HG03095 (cell line): Measurements from ENCODE around the gene IRF2BP2.
"Not testable (repeated sequence)": the region's sequence is repeated elsewhere in the genome, so short reads cannot be mapped to it uniquely, and the experiment has no call there.

Source experiments
- ATAC-seq: cut with Tn5 transposase; IDR thresholded peaks from one replicate; pipeline ENCODE4 v1.9.1; 2021; ENCODE audit warnings: moderate library complexity; ENCODE audit not compliant: unreplicated experiment

The IRF2BP2 gene

GRCh38 chr1:234602334-234603220, 7.4 kb downstream of the IRF2BP2 start:
- ATAC-seq: no peak

DNA sequence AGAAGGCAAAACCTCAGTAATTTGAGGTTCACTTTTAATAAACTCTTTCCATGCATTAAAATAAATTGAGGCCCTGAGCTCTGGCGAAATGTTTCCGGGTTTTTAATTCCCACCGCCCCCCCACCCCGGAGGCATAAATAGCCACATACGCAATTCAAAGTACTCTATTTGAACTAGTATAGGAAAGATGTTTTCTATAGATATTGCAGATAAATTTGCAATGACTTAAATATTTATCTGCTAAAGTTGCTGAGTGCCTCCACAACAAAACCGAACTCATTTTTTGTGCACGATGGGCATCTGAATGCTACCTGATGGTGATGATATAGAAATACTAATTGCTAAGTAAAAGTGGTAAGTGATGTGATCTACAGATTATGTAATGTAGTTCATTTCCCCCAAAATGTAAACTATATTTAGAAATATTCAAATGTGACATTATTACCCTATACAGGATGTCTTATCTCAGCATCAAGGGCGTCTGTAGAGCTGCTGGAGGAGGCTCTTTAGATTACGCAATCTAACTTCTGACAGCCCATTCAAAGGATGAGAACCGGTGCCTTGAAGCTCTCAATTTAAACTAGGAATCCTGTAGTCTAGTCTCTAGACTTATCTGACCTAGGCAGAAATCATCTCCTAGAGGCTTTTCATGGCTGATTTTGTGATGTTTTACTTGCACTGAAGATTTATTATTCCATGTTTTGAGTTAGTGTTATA, 8.5 kb downstream of the IRF2BP2 start:
- no peak for ATAC-seq

- no peak for ATAC-seq
Observed at GRCh38 chr1:234600418-234601281, 9.3 kb downstream of the IRF2BP2 start.

DNA sequence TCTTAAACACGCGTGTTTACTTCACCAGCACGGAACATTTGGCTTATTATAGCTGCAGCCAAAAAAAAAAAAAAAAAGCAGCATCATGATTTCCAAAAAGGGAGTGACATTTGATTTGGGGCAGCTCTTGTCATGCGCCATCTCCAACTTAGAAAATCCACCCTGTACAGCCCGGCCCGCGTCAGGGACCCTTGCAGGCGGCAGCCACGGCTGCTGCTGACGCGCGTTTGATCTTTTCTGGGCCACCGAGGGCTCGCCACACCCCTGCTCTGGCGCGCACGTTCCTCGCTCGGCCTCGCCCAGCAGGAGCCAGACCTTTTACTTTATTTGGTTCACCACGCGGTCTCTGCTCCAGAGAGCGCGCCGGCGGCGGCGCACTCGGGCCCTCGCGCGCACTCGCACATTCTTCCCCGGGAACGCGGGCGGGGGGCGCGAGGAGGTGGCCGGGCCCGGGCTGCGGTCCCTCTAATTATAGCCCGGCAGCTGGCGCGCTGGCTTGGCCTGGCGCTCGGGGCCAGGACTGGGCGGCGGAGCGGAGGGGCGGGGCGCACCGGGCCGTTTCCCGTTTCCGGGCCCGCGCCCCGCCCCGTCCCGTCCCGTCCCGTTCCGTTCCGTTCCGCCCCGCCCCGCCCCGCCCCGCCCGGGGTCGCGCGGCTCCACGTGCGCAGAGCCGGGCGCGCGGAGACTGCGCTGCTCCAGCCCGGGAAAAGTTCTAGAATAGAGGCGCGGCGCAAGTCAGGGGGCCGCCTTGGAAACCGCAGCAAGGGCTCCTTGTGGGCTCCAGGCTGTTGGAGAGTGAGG, 10.2 kb downstream of the IRF2BP2 start:
- ATAC-seq: peak; percentile 69

- ATAC-seq: no peak
Observed at GRCh38 chr1:234598974-234599616, 10.9 kb downstream of the IRF2BP2 start.

DNA sequence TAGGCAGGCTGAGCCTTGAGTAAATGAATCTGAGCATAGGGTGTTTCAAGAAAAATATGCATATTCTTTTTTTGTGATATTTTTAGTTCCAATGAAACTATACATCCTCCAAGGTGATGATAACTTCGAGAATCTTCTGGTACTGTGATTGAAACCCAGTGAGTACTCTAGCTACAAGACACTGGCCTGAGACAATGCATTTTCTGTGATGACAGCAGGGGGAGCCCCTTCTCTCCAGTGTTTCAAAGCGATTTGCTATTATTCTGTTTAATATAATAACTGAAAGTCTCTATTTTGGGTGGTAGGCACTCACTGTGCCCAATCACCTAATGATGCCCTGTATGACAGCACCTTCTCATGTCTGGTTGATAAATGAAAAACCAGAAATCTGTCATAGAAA, 12.1 kb downstream of the IRF2BP2 start:
- no peak for ATAC-seq

- ATAC-seq: no peak
Observed at GRCh38 chr1:234595899-234596298, 14.1 kb downstream of the IRF2BP2 start.

- not testable (repeated sequence) for ATAC-seq
Observed at GRCh38 chr1:234594575-234594974, 15.4 kb downstream of the IRF2BP2 start.

GRCh38 chr1:234593771-234594504, 16.0 kb downstream of the IRF2BP2 start:
- no peak for ATAC-seq

- no peak for ATAC-seq
Observed at GRCh38 chr1:234593109-234593508, 16.9 kb downstream of the IRF2BP2 start.

DNA sequence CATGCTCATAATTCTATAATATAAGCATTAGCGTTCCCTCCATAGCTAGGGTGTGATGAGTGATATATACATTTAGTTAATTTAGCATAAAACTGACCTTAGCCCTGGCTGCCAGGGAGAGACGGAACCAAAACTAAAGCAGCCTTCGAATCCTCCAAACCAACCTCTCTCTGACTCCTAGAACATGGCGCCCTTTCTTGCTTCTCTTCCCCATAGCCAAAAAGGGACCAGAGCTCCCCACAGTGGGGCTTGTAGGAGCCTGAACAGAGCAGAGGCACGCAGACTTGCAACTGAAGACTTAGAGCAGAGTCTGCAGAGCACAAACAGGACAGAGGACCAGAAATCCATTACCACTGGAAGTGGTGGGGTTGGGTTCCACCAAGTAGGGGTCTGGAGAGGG, 17.7 kb downstream of the IRF2BP2 start:
- ATAC-seq: no peak

GRCh38 chr1:234591131-234591530, 18.8 kb downstream of the IRF2BP2 start:
- ATAC-seq: no peak

- ATAC-seq: no peak
Observed at GRCh38 chr1:234589854-234590620, 19.9 kb downstream of the IRF2BP2 start.

GRCh38 chr1:234589064-234589800, 20.7 kb downstream of the IRF2BP2 start:
- no peak for ATAC-seq

DNA sequence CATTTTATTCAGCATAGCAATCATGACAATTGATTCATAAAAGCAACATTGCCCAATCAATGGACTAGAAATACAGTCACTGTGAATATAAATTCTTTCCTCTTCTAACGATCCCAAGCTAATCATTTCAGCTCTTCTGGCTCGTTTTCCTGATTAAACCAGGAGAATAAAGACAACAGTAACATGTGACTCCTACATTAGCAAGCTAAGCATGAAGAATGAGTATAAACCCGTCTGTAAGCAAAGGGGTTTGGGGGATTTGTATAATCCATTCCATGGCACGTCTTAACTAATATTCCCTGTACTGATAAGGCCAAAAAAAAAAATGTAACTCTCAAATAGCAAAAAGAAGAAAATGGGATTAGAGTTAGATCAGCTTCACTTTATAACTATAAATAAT, 21.6 kb downstream of the IRF2BP2 start:
- ATAC-seq: no peak

GRCh38 chr1:234586892-234587485, 23.0 kb downstream of the IRF2BP2 start:
- no peak for ATAC-seq

GRCh38 chr1:234586304-234586703, 23.7 kb downstream of the IRF2BP2 start:
- ATAC-seq: no peak
